GM23338 (cell line): ENCODE measurements around the gene FMNL1. TPM values are rescaled to one million over a fixed set of nuclear protein-coding genes. Genes with fewer than 3 reads are reported as not detected.

Experiments
- ATAC-seq: fragments of 200-7000 bp; cut with Tn5 transposase; 3 replicates; pipeline ENCODE4 v1.9.1; 2020
- DNase-seq: peaks from one replicate; pipeline ENCODE4 v3.0.0-alpha.2; 2015; ENCODE audit warnings: low spot score
- H2AFZ ChIP-seq: fragments of 200-600 bp; sonication (generic); 2 replicates; pipeline ENCODE4 v1.8.0; 2016; ENCODE audit warnings: antibody characterized with exemption, mild to moderate bottlenecking, moderate library complexity
- H3F3A ChIP-seq: fragments of 200-600 bp; sonication (generic); replicated peaks from 2 replicates; pipeline ENCODE4 v1.8.0; 2017; ENCODE audit warnings: antibody characterized with exemption, mixed run types, low read depth
- H3K27ac ChIP-seq: fragments of 200-600 bp; sonication (generic); 2 replicates; pipeline ENCODE4 v1.6.1; 2016; ENCODE audit warnings: low read depth
- H3K27me3 ChIP-seq: fragments of 200-600 bp; sonication (generic); 2 replicates; pipeline ENCODE4 v1.8.0; 2016; ENCODE audit warnings: mild to moderate bottlenecking, mixed run types, moderate library complexity; ENCODE audit not compliant: insufficient read depth
- H3K36me3 ChIP-seq: fragments of 200-600 bp; sonication (generic); 2 replicates; pipeline ENCODE4 v1.8.0; 2016; ENCODE audit warnings: mild to moderate bottlenecking; ENCODE audit not compliant: insufficient read depth
- H3K4me1 ChIP-seq: fragments of 200-600 bp; sonication (generic); 2 replicates; pipeline ENCODE4 v1.8.0; 2016; ENCODE audit warnings: mild to moderate bottlenecking, moderate library complexity; ENCODE audit not compliant: insufficient read depth
- H3K4me2 ChIP-seq: fragments of 200-600 bp; sonication (generic); 2 replicates; pipeline ENCODE4 v1.7.1; 2017; ENCODE audit warnings: mixed run types
- H3K4me3 ChIP-seq: fragments of 200-600 bp; sonication (generic); 2 replicates; pipeline ENCODE4 v1.6.1; 2016; ENCODE audit warnings: mixed run types
- H3K79me2 ChIP-seq: fragments of 200-600 bp; sonication (generic); replicated peaks from 2 replicates; pipeline ENCODE4 v1.8.0; 2017; ENCODE audit warnings: mild to moderate bottlenecking; ENCODE audit not compliant: insufficient read depth
- H3K9me2 ChIP-seq: fragments of 200-600 bp; sonication (generic); 2 replicates; pipeline ENCODE4 v1.8.0; 2017; ENCODE audit not compliant: insufficient read depth
- H4K20me1 ChIP-seq: fragments of 200-600 bp; sonication (generic); replicated peaks from 2 replicates; pipeline ENCODE4 v1.8.0; 2017; ENCODE audit warnings: mild to moderate bottlenecking; ENCODE audit not compliant: insufficient read depth
- H3K27ac Mint-ChIP-seq: 2 replicates; pipeline ENCODE4 v1.8.0; 2020; ENCODE audit warnings: inconsistent platforms, mild to moderate bottlenecking, moderate library complexity, mixed read lengths
- H3K27me3 Mint-ChIP-seq: 3 replicates; pipeline ENCODE4 v1.8.0; 2022; ENCODE audit warnings: low read depth, mild to moderate bottlenecking, moderate library complexity, mixed read lengths, inconsistent platforms; ENCODE audit not compliant: insufficient read depth, poor library complexity
- H3K36me3 Mint-ChIP-seq: 3 replicates; pipeline ENCODE4 v1.8.0; 2021; ENCODE audit warnings: low read depth, mild to moderate bottlenecking, inconsistent platforms, moderate library complexity, mixed read lengths
- H3K4me1 Mint-ChIP-seq: 3 replicates; pipeline ENCODE4 v1.8.0; 2020; ENCODE audit warnings: mild to moderate bottlenecking, inconsistent platforms, mixed read lengths
- H3K4me3 Mint-ChIP-seq: 3 replicates; pipeline ENCODE4 v1.8.0; 2021; ENCODE audit warnings: moderate library complexity, mild to moderate bottlenecking, inconsistent platforms, mixed read lengths
- H3K9me3 Mint-ChIP-seq: 3 replicates; pipeline ENCODE4 v1.8.0; 2020; ENCODE audit warnings: moderate library complexity, mild to moderate bottlenecking, inconsistent platforms, mixed read lengths
- CREB1 ChIP-seq: fragments of 250-450 bp; sonication (Bioruptor Pico); IDR thresholded peaks from 2 replicates; pipeline ENCODE4 v1.5.0; 2020; ENCODE audit warnings: low read depth, mild to moderate bottlenecking, moderate library complexity
- ETS1 ChIP-seq: IDR thresholded peaks from 2 replicates; pipeline ENCODE4 v1.6.1; 2016; ENCODE audit warnings: antibody characterized with exemption
- EZH2 ChIP-seq: fragments of 200-600 bp; sonication (generic); IDR thresholded peaks from one replicate; pipeline ENCODE4 v1.8.0; 2017; ENCODE audit warnings: antibody characterized with exemption, mild to moderate bottlenecking, low read depth; ENCODE audit not compliant: unreplicated experiment
- JUNB ChIP-seq: IDR thresholded peaks from one replicate; pipeline ENCODE4 v1.6.1; 2016; ENCODE audit warnings: antibody characterized with exemption; ENCODE audit not compliant: unreplicated experiment
- REST ChIP-seq: IDR thresholded peaks from one replicate; pipeline ENCODE4 v1.6.1; 2018; ENCODE audit warnings: antibody characterized with exemption; ENCODE audit not compliant: unreplicated experiment
- STAT1 ChIP-seq: IDR thresholded peaks from one replicate; pipeline ENCODE4 v1.6.1; 2016; ENCODE audit warnings: antibody characterized with exemption; ENCODE audit not compliant: unreplicated experiment
- ZNF114 ChIP-seq: fragments of 250-450 bp; sonication (Bioruptor Pico); IDR thresholded peaks from 2 replicates; pipeline ENCODE4 v1.5.0; 2020; ENCODE audit warnings: mild to moderate bottlenecking, moderate library complexity
- ZNF331 ChIP-seq: fragments of 250-450 bp; sonication (Bioruptor Pico); IDR thresholded peaks from 2 replicates; pipeline ENCODE4 v1.5.0; 2020; ENCODE audit warnings: low read depth, mild to moderate bottlenecking, moderate library complexity
- polyA plus RNA-seq: library from polyadenylated mRNA; unstranded; fragments of >200 nt; fragmentation: Nextera tagmentation; extraction: Ambion mirVana; gene quantifications from 2 replicates; pipeline ENCODE4 v1.2.1, GENCODE V29; 2016
- total RNA-seq: library from RNA; depleted of rRNA; stranded (reverse); fragments of >200 nt; shearing (Covaris generic); gene quantifications from 2 replicates; pipeline ENCODE4 v1.2.3, GENCODE V29; 2014
- TF ChIP-seq, protein P1 (sequence below): fragments of 250-450 bp; sonication (Bioruptor Pico); IDR thresholded peaks from 2 replicates; pipeline ENCODE4 v1.5.0; 2020; ENCODE audit warnings: mild to moderate bottlenecking, moderate library complexity
- TF ChIP-seq, protein P2 (sequence below), 2 experiments: fragments of 200-600 bp in 1 of 2; sonication (generic) in 1 of 2; conservative IDR thresholded peaks; 2 replicates each; pipeline versions ENCODE4 v1.5.1 to v1.6.1; 2016 to 2017; ENCODE audit warnings: antibody characterized with exemption in 2 of 2, low read depth in 2 of 2, mild to moderate bottlenecking in 2 of 2, moderate library complexity in 1 of 2

FMNL1 gene
- total and polyA plus RNA-seq, 2 experiments from 2014 or later, result 6.6 to 9.3 TPM

DNA sequence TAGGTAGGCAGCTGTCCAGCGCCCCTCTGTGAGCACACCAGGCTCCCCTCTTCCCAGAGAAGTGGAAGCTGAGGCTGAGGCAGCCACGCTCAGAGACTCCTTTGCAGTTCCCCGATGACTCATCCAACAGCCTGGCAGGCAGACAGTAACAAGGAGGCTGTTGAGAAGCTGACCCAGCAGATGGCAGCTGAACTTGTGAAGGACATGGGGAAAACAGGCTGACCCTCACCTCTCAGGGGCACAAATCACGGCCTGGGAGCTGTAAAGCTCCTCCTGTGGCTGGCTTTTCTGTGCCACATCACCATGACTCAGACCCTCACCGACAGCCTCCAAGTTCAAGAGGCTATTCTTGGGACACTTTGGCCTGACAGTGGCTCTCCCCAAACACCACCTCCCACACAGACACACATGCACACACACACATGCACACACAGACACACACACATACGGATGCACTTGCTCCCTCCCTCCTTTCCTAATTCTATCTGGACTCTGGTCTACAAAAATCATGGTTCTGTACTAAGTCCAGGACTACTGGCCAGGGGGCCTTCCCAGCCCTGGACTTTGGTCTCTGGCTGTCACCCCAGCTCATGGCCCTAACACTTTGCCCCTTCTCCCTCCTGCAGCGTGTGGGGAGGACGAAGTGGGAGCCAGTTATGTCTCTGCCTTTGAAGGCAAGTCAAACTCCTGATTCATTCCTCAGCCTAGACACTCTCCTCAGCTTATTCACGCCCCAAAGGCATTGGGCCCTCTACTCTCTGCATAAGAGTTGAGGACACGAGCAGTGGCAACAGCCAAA, 71.9 kb downstream of the FMNL1 start:
- no peak overlapping the region for H3K27ac ChIP-seq
- peak overlapping the region; percentile 37; the same call in 1 of the 2 replicates for H3K27ac Mint-ChIP-seq
- H3K4me3 Mint-ChIP-seq, result no peak overlapping the region; the same call in 2 of the 3 replicates
- H3K36me3 Mint-ChIP-seq, result peaks cover 8% of the 10 kb centered on the region
- H3K4me2 ChIP-seq, result no peak overlapping the region
- no peak overlapping the region for H3K4me3 ChIP-seq
- ATAC-seq (peak; percentile 68), DNase-seq (no peak)
- no peaks in the 10 kb centered on the region; the same call in 1 of the 2 replicates for H3K79me2 ChIP-seq
- H3K27me3 ChIP-seq, result no peaks in the 10 kb centered on the region
- no peaks in the 10 kb centered on the region; the same call in none of the 2 replicates for H4K20me1 ChIP-seq
- peaks cover 10% of the 10 kb centered on the region; the same call in 2 of the 3 replicates for H3K4me1 Mint-ChIP-seq
- H3K9me3 Mint-ChIP-seq, result no peaks in the 10 kb centered on the region
- H3K4me1 ChIP-seq, result no peaks in the 10 kb centered on the region
- H3F3A ChIP-seq, result no peaks in the 10 kb centered on the region
- H3K9me2 ChIP-seq, result no peaks in the 10 kb centered on the region
- TF ChIP-seq CREB1 (CRISPR knock-in tag) (no peak), STAT1 (no peak), JUNB (no peak), EZH2 (no peak), ZNF331 (CRISPR knock-in tag) (no peak), ETS1 (no peak), ZNF114 (CRISPR knock-in tag) (no peak), REST (no peak)
- TF ChIP-seq, protein P1, sequence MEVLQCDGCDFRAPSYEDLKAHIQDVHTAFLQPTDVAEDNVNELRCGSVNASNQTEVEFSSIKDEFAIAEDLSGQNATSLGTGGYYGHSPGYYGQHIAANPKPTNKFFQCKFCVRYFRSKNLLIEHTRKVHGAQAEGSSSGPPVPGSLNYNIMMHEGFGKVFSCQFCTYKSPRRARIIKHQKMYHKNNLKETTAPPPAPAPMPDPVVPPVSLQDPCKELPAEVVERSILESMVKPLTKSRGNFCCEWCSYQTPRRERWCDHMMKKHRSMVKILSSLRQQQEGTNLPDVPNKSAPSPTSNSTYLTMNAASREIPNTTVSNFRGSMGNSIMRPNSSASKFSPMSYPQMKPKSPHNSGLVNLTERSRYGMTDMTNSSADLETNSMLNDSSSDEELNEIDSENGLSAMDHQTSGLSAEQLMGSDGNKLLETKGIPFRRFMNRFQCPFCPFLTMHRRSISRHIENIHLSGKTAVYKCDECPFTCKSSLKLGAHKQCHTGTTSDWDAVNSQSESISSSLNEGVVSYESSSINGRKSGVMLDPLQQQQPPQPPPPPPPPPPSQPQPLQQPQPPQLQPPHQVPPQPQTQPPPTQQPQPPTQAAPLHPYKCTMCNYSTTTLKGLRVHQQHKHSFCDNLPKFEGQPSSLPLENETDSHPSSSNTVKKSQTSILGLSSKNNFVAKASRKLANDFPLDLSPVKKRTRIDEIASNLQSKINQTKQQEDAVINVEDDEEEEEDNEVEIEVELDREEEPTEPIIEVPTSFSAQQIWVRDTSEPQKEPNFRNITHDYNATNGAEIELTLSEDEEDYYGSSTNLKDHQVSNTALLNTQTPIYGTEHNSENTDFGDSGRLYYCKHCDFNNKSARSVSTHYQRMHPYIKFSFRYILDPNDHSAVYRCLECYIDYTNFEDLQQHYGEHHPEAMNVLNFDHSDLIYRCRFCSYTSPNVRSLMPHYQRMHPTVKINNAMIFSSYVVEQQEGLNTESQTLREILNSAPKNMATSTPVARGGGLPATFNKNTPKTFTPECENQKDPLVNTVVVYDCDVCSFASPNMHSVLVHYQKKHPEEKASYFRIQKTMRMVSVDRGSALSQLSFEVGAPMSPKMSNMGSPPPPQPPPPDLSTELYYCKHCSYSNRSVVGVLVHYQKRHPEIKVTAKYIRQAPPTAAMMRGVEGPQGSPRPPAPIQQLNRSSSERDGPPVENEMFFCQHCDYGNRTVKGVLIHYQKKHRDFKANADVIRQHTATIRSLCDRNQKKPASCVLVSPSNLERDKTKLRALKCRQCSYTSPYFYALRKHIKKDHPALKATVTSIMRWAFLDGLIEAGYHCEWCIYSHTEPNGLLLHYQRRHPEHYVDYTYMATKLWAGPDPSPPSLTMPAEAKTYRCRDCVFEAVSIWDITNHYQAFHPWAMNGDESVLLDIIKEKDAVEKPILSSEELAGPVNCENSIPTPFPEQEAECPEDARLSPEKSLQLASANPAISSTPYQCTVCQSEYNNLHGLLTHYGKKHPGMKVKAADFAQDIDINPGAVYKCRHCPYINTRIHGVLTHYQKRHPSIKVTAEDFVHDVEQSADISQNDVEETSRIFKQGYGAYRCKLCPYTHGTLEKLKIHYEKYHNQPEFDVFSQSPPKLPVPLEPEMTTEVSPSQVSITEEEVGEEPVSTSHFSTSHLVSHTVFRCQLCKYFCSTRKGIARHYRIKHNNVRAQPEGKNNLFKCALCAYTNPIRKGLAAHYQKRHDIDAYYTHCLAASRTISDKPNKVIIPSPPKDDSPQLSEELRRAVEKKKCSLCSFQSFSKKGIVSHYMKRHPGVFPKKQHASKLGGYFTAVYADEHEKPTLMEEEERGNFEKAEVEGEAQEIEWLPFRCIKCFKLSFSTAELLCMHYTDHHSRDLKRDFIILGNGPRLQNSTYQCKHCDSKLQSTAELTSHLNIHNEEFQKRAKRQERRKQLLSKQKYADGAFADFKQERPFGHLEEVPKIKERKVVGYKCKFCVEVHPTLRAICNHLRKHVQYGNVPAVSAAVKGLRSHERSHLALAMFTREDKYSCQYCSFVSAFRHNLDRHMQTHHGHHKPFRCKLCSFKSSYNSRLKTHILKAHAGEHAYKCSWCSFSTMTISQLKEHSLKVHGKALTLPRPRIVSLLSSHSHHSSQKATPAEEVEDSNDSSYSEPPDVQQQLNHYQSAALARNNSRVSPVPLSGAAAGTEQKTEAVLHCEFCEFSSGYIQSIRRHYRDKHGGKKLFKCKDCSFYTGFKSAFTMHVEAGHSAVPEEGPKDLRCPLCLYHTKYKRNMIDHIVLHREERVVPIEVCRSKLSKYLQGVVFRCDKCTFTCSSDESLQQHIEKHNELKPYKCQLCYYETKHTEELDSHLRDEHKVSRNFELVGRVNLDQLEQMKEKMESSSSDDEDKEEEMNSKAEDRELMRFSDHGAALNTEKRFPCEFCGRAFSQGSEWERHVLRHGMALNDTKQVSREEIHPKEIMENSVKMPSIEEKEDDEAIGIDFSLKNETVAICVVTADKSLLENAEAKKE (CRISPR knock-in tag), result no peak
- TF ChIP-seq, protein P2, sequence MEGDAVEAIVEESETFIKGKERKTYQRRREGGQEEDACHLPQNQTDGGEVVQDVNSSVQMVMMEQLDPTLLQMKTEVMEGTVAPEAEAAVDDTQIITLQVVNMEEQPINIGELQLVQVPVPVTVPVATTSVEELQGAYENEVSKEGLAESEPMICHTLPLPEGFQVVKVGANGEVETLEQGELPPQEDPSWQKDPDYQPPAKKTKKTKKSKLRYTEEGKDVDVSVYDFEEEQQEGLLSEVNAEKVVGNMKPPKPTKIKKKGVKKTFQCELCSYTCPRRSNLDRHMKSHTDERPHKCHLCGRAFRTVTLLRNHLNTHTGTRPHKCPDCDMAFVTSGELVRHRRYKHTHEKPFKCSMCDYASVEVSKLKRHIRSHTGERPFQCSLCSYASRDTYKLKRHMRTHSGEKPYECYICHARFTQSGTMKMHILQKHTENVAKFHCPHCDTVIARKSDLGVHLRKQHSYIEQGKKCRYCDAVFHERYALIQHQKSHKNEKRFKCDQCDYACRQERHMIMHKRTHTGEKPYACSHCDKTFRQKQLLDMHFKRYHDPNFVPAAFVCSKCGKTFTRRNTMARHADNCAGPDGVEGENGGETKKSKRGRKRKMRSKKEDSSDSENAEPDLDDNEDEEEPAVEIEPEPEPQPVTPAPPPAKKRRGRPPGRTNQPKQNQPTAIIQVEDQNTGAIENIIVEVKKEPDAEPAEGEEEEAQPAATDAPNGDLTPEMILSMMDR (conservative IDR thresholded peaks at IDR 0.05; ENCODE audit: low read depth in 2 of 2), result no peak
- H3K27me3 Mint-ChIP-seq, result peaks cover 9% of the 10 kb centered on the region
- no peak overlapping the region for H2AFZ ChIP-seq
- H3K36me3 ChIP-seq, result no peaks in the 10 kb centered on the region
